Measurements from ENCODE around the gene ELK4.
A peak's percentile ranks its signal among the peaks of the same experiment; 100 is the strongest.

The ELK4 gene

DNA sequence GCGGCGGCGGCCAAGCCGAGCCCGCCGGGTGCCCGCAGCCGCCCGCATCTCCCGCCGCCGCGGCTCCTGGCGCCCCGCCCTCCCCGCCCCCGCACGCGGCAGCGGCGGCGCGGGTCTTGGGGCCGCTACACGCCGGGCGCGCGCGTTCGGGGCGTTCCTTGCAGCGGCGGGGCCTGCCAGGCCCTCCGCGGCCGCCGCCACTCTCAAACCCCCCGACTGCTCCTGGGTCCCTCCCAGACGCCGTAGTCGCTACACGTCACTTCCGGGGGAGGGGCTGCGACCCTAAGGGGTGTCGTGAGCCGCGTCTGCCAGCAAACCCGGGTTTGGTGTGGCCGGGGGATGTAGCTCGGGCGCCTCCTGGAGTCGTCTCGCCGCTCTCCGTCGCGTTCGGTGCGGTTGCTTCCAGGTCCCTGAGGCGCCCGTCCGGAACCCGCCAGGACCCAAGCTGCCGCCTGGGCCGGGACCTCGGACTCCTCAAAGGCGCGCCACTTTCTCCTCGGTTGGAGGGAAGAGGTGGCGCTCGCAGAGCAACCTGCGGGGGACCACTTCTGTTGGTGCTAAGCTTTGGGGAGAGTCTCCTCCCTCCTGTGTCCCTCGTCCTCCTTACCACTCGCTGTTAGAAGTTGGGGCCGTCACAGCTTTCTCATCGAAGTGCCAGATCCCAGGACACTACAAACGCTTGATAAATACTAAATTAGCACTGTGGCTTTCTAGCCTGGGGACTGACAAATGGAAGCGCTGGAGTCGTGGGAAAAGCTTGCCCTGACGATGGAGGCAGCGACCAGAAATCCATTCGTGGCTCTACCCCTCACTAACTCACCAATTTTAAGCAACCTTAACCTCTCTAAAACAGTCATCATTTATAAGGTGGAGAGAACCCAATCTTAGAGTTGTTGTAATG lies at the start of gene ELK4:
TSS of gene ELK4 (minus strand) at position 244 of the 901 bp plus-strand sequence. CDS start 8,129 bp downstream, outside the sequence.
- peak; percentile 96 for DNase-seq

DNA sequence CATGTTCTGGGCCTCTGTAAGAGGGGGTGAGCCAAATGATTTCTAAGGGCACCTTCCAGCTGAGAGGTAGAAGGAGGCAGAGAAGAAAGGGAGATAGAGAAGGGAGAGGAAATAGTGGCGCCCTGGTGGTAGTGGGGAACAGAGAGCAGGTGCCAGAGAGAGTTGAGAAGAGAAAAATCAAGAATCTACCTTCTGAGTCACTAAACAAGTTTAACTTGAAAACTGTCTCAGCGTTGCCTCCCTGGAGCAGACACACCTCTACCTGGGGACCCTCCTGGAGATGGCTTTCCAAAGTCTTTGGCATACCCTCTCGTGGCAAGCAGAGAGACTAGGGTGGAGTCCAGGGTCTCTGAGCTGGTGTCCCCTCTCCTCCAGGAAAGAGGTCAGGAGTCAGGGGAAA lies 49.6 kb upstream of the ELK4 start:
- no peak for DNase-seq

- peak; percentile 55 for DNase-seq
Observed at GRCh38 chr1:205680073-205680851, 48.5 kb upstream of the ELK4 start, which contains the start of gene SLC45A3. SLC45A3 (minus strand) TSS chr1:205680509; CDS start chr1:205664656, 15,853 bp downstream.

GRCh38 chr1:205678286-205679111 lies 46.7 kb upstream of the ELK4 start:
- DNase-seq = no peak

- no peak for DNase-seq
Observed at GRCh38 chr1:205677167-205677566, 45.4 kb upstream of the ELK4 start.

DNA sequence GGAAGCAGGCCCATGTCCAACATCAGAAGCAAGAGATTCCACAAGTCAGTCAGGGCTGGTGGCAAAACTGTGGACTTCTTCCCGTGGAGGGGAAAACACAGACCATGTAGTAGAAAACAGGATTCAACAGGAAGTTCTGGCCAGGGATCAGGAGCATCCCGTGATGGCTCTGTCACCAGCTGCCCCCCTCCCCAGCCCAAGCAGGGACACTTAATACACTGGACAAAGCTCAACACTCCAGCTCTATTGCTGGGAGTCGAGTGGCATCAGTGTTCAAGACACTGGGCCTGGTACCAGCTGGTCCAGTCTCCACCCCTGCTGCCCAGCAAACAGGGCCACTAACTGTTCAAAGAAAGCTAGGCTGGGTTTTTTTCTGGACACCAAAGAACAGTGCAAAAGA lies 44.8 kb upstream of the ELK4 start:
- DNase-seq = no peak

GRCh38 chr1:205676002-205676401 lies 44.2 kb upstream of the ELK4 start:
- DNase-seq = no peak

DNA sequence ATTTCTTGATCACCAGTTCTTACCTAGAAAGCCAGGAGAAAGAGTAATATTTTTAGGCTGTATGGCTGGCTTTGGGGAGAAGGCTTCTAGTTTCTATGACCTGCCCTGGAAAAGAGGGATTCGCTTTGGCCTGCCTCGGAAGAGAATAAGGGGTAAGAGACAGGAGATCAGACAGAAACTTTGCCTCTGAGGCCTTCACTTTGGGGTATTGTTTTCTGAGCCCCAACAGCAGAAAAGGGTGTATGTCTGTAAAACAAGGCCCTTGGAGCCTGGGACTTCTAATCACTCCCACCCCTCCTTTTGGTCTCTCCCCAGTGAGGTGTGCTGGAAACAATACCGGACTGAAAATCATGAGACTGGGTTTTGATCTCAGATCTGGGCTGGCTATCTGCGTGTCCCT lies 43.4 kb upstream of the ELK4 start:
- DNase-seq = no peak

GRCh38 chr1:205672970-205673369 lies 41.2 kb upstream of the ELK4 start:
- no peak for DNase-seq

DNA sequence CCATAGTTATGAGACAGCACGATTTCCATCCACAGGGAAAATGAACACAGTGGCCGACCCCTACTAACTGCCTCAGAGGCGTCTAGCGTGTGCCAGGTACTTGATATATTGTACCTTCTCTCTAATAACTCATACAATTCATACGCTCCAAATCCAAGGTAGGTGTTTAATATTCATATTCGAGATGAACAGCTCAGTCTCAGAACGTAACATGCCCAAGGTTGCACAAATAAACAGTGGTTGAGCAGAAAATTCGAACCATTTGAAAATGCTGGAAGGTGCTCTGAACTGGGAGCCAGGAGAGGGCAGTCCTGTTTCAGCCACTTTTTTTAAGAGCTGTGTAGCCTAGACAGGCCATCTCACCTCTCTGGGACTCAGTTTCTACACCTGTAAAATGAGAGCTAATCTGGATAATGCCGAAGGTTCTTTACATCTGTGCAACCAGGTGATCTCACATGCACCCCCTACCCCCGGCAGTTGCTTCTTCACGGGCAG lies 40.6 kb upstream of the ELK4 start:
- DNase-seq = no peak

DNA sequence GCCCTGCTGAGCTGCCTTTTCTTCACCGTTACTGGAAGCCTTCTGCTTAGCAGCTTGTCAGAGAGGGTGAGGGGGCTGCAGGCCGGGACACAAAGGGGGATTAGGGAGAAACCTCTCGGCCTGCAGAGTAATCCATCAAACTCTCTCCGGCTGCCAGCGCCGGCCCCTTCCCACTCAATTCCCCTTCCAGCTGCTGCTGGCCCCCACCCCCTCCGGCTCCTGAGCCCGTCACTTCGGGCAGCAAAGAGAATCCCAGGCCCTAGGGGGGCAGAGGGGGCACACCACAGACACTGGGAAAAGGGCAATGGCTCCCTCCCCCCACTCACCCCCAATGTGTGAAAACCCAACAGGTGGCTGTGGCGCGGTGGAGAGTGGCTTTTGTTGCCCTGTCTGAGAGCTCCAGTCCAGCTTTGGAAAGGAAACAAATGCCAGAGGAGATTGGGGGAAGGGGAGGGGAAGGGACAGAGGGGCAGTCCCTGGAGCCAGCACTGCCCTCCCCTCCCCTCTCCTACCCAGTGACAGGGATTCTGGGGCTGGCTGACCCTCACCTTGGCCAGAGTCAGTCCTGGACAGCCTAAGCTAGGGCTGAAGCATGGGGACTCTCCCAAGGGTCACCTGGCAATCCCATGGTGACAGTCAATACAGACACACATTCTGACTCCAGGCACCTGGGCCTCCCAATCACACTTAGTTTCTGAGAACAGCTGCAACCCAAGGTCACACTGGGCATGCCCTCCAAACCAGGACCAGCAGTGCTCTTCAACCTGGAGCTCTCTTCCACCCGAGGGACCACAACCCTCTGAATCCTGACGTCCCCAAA lies 39.0 kb upstream of the ELK4 start:
- no peak for DNase-seq

DNA sequence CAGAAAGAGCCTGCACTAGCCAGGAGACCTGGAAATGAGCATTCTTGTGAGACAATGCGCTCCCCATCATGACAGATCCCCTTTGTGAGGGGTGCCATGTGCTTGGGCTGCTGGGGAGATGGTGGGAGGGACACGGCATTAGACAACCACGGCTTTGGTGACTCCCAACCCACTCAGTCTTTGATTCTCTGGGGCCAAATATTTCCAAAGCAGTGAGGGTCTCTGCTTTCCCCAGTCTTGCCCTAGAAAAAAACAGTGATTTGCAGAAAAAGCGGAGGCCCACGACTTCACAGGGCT lies 38.3 kb upstream of the ELK4 start:
- DNase-seq = no peak

DNA sequence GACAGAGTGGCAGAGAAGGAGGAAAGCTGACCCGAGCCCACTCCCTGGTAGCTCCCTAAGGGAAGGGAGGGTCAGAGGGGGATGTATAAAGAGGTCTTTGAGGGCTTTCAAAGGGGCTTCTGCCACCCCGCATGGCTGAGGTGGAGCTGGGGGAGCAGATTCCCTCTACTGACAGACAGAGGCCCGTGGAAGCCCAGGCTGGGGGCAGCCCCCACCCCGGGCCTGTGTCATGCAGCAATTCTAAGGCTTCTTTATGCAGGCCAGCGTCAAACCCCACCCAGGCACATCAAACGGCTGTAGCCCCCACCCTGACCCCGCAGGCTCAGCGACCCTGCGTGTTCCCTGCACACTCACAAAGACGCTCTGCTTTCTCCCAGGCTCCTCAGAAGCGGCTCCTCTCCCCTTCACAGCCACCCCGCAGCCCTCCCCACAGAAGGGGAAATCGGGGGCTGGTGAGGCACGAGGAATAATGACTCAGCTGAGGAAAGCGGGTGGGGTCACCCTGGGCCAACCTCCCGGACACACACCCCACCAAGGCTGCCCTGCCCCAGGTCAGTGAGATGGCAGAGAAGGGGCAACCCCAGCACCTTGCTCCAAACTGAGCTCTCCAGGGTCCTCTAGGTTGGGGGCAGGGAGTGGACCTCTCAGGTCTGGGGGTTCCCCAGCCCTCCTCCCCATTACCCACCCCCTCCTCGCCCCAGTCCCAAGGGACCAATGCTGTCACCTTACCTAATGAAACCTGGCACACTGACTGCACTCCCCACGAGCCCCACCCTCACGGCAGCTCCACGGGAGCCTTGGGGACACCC lies 37.7 kb upstream of the ELK4 start:
- no peak for DNase-seq

- no peak for DNase-seq
Observed at GRCh38 chr1:205668951-205669340, 37.1 kb upstream of the ELK4 start.

GRCh38 chr1:205667909-205668643 lies 36.3 kb upstream of the ELK4 start:
- DNase-seq = no peak

DNA sequence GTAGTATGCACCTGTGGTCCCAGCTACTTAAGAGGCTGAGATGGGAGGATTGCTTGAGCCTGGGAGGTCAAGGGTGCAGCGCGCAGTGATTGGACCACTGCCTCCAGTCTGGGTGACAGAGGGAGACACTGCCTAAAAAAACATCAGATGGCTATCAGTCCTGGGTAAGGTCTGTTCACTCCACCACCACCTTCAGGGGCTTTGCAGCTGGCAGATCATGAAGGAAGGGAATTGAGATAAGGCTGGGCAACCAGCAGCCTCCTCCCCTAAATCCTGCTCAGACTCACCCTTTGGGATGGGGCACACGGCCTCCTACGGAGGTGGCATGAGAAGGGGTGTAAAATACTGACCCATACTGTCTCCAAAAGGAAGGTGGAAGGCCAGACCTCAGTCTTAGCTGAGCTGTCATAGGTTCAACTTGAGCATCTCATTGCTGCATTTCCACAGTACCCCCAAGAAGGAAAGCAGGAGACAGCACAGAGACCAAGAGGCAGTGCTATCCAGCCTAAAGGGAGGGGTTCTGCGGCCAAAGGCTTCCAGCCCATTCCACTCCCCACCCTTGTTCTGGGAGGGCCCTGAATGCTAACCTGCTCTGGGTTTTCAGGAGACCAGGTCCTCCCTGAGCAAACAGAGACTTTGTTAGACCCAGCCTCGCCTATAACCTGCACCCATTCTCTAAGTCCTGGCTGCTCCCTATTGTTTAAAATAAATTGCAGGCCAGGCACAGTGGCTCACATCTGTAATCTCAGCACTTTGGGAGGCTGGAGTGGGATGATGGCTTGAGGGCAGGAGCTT lies 34.8 kb upstream of the ELK4 start:
- DNase-seq = no peak

DNA sequence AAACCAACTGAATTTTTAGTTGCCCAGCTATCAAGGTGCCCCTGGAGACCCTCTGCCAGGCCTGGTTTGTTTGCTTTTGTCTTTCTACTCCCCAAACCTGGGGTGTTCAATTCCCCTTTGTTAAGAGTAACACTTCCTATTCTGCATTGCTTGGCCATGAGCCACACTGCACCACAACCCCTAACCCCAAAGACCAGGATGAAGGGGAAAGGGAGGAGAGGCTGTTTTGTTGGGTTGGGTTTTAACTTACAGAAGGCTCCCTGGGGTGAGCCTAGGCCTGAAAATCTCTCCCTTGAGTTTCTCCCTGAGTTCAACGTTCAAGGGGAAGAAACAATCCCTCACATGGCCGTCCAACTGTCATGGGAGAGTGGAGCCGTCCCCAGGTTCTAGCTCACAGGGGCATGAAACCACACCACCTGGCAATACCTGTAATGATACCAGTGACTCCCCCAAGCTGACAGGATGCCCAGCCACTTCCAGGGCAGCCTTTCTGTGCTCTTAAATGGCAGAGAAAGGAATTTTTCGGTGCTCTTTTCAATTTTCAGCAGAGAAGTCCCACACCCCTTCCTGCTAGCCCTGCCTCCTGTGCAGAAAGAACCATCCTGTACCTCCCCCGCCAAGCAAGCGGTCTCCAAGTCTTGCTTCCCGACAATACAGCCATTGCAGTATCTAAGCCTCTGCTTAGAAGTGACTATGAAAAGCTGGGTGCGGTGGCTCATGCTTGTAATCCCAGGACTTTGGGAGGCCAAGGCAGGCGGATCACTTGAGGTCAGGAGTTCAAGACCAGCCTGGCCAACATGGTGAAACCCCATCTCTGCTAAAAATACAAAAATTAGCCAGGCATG lies 33.6 kb upstream of the ELK4 start:
- no peak for DNase-seq

GRCh38 chr1:205664399-205665017 lies 32.7 kb upstream of the ELK4 start:
- DNase-seq = no peak
